Stimulated activated CD8-positive, alpha-beta memory T cell treated with anti-CD3 and anti-CD28 coated beads, Interleukin-7, amount 100 ng/mL, for 1 hour (primary cell): ENCODE measurements around the gene GJB6.

ENCODE experiments used
- DNase-seq, 2 donors: peaks; one replicate each; pipeline ENCODE4 v3.0.0-alpha.2; 2020; ENCODE audit warnings: low read depth in 2 of 2

Gene GJB6

GRCh38 chr13:20188667-20189553 lies 43.2 kb downstream of the GJB6 start:
- no peak for DNase-seq

DNA sequence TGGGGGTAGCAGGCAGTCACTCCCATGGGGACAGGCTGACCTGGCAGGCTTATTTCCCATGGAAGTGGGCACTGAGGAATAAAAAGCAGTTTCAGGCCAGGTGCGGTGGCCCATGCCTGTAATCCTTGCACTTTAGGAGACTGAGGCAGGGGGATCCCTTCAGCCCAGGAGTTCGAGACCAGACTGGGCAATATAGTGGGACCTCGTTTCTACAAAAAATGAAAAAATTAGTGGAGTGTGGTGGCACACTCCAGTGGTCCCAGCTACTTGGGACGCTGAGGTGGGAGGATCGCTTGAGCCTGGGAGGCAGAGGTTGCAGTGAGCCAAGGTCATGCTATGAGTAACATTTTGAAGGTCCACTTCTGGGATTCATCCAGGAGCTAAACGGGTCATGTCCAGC lies 45.3 kb downstream of the GJB6 start:
- DNase-seq, result no peak

- no peak for DNase-seq
Observed at GRCh38 chr13:20185366-20186056, 46.6 kb downstream of the GJB6 start.

DNA sequence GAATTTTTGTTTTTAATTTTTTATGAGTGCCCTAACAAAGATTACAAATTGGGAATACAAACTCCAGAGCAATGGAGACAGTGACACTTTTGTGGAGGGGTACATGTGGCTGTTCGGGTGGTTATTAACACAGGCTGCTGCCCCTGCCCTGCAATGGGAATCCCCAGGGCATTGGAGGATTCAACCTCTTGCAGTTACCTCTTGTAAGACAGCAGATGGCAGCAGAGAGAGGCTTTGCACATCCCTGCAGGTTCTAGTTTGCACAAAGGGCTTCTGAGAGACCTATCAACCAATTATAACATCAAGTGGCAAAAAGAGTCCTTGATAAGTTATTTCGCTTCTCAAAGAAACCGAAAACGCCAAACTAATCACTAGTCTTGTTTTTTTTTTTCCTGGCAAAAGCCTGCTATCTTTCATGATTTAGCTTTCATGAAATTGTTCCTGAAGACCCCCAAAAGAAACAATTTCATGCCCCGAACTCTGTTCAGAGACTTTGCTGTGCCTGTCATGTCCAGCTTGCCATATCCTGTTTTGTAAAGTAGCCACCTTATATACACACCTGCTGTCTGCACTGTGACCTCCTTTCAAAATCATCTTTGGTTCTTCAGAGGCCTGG lies 49.8 kb downstream of the GJB6 start:
- no peak for DNase-seq

DNA sequence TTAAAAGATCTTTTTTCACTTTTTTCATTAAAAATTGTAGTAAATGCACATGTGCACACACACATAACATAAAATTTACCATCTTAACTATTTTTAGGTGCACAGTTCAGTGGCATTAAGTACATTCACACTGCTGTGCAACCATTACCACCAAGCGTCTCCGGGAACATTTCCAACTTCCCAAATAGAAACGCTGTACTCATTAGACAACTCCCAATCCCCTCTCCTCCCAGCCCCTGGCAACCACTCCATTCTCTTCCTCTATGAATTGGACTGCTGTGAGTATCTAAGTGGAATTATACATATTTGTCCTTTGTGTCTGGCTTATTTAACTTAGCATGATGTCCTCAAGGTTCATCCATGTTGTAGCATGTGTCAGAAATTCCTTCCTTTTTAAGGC lies 50.9 kb downstream of the GJB6 start:
- no peak for DNase-seq

DNA sequence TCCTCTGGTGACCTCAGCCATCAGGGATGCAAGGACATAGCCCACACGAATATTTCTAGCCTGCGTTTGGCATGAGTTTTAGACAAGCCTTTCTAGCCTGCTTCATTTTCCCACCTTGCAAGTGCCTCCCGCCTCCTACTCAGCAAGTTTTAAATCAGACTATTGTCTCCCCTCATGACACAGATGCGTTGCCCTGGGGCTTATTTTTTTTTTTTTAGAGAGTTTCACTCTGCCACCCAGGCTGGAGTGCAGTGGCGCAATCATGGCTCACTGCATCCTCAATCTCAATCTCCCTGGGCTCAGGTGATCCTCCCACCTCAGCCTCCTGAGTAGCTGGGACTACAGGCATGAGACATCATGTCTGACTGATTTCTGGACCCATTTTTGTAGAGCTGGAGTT lies 54.0 kb downstream of the GJB6 start:
- no peak for DNase-seq

GRCh38 chr13:20177049-20177831 lies 54.9 kb downstream of the GJB6 start:
- DNase-seq, result no peak

GRCh38 chr13:20175907-20176652 lies 56.0 kb downstream of the GJB6 start:
- DNase-seq, result no peak

DNA sequence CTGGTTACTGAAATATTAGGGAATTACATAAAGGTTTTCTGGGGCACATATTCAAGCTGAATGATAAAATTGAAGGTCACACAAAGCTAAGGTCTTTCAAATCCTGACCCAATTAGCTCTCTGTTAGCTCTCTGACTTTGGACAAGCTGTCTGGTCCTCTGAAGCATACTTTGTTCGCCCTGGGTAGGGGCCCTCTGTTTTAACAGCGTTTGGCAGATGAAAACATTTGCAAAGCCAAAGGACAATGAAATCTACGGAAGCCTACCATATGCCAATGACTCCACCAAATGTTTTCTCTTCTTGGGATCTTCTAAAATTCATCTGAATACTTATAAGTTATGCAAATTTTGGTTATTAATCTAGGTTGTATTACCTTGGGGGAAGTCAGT lies 56.7 kb downstream of the GJB6 start:
- no peak for DNase-seq

- peak in 1 of 2 donors; percentile 27 for DNase-seq
Observed at GRCh38 chr13:20174656-20175405, 57.3 kb downstream of the GJB6 start.

DNA sequence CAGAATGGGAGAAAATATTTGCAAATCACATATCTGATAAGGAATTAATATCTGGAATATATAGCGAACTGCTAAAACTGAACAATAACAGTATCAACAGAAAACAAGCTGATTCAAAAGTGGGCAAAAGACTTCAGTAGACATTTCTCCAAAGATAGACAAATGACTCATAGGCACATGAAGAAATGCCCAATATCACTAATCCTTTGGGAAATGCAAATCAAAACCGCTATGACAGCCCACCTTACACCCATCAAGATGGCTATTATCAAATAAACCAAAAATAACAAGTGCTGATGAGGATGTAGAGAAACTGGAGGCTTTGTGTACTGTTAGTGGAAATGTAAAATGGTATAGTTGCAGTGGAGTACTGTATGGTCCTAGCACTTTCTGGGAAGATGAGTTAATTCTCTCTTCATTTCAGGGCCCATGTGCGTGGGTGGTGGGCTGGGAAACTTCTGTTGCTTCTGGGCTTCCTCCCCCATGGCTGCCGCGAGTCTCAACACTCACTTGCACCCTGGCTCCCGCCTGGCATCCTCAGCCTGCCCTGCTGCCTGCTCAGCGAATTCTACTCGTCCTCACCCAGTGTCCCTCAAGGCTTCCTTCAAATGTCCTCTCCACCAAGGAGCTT lies 58.9 kb downstream of the GJB6 start:
- DNase-seq, result no peak
